Activated T-helper 1 cell treated with anti-CD3 and anti-CD28 coated beads, Interleukin-2, amount 50 U/mL, for 16 hours (primary cell): ENCODE data around the gene OAT.

ENCODE experiments used
- DNase-seq, 2 donors: peaks; one replicate each; pipeline ENCODE4 v3.0.0-alpha.2; 2020; ENCODE audit warnings: low read depth in 1 of 2, low spot score in 1 of 2

OAT gene

GRCh38 chr10:124418726-124419501, at the start of gene OAT:
OAT (minus strand) TSS chr10:124418923; CDS start chr10:124412171, 6,752 bp downstream.
- peak; percentile 91 to 92 for DNase-seq

- DNase-seq, result no peak
Observed at GRCh38 chr10:124467165-124467564, 48.4 kb upstream of the OAT start.

GRCh38 chr10:124465777-124466488, 47.2 kb upstream of the OAT start:
- no peak for DNase-seq

GRCh38 chr10:124465003-124465776, 46.5 kb upstream of the OAT start:
- DNase-seq, result no peak

- DNase-seq, result no peak
Observed at GRCh38 chr10:124464028-124464965, 45.6 kb upstream of the OAT start.

- no peak for DNase-seq
Observed at GRCh38 chr10:124462348-124462695, 43.6 kb upstream of the OAT start.

- peak; percentile 71 to 77 for DNase-seq
Observed at GRCh38 chr10:124461642-124462347, 43.1 kb upstream of the OAT start, which contains the start of gene LHPP. LHPP (plus strand) TSS chr10:124461823; CDS start chr10:124461863, 40 bp downstream.

GRCh38 chr10:124460144-124460543, 41.4 kb upstream of the OAT start:
- DNase-seq, result no peak

GRCh38 chr10:124459395-124459794, 40.7 kb upstream of the OAT start:
- DNase-seq, result no peak

GRCh38 chr10:124458889-124459288, 40.2 kb upstream of the OAT start:
- no peak for DNase-seq

- DNase-seq, result no peak
Observed at GRCh38 chr10:124458473-124458872, 39.8 kb upstream of the OAT start.

- DNase-seq, result no peak
Observed at GRCh38 chr10:124455441-124455840, 36.7 kb upstream of the OAT start.

- DNase-seq, result no peak
Observed at GRCh38 chr10:124453960-124454610, 35.4 kb upstream of the OAT start.

- DNase-seq, result no peak
Observed at GRCh38 chr10:124451276-124451675, 32.6 kb upstream of the OAT start.

- DNase-seq, result no peak
Observed at GRCh38 chr10:124450783-124451057, 32.0 kb upstream of the OAT start.

- no peak for DNase-seq
Observed at GRCh38 chr10:124450012-124450782, 31.5 kb upstream of the OAT start, which contains the start of gene NKX1-2. NKX1-2 (minus strand) TSS chr10:124450035; CDS start chr10:124449943, 92 bp downstream.

- no peak for DNase-seq
Observed at GRCh38 chr10:124449170-124450011, 30.7 kb upstream of the OAT start.

- no peak for DNase-seq
Observed at GRCh38 chr10:124448696-124449169, 30.0 kb upstream of the OAT start.
